Body of pancreas (tissue), 4 donors: Measurements from ENCODE around the gene NANOS1. TPM values are rescaled to one million over a fixed set of nuclear protein-coding genes. Genes with fewer than 3 reads are reported as not detected.

Experiments
- ATAC-seq: fragments of 150-250 bp; one replicate; pipeline ENCODE4 v1.9.1; 2016
- DNase-seq, 4 donors: peaks; one replicate each; pipeline ENCODE4 v3.0.0-alpha.2; 2019
- H3K27ac ChIP-seq, 4 donors: fragments of 200-600 bp; sonication (generic); 1 replicate in 3 of 4; 2 replicates in 1 of 4; pipeline versions ENCODE4 v1.5.1 to v1.6.1; 2016 to 2019; ENCODE audit warnings: mild to moderate bottlenecking in 1 of 4, mixed read lengths in 1 of 4, moderate library complexity in 1 of 4
- H3K27me3 ChIP-seq, 2 donors: fragments of 200-600 bp; sonication (generic); one replicate each; pipeline ENCODE4 v1.6.0; 2016; ENCODE audit warnings: mild to moderate bottlenecking in 1 of 2
- H3K36me3 ChIP-seq, 2 donors: fragments of 200-600 bp; sonication (generic); replicated peaks in 1 of 2; 2 replicates each; pipeline ENCODE4 v1.5.1; 2016; ENCODE audit warnings: low read depth in 2 of 2; ENCODE audit not compliant: insufficient read depth in 1 of 2
- H3K4me1 ChIP-seq: fragments of 200-600 bp; sonication (generic); one replicate; pipeline ENCODE4 v1.6.0; 2016
- H3K4me3 ChIP-seq, 2 donors: fragments of 200-600 bp; sonication (generic); 1 replicate in 1 of 2; 2 replicates in 1 of 2; pipeline ENCODE4 v1.5.1; 2016 to 2019
- H3K9me3 ChIP-seq, 3 donors: fragments of 200-600 bp; sonication (generic); 1 replicate in 2 of 3; 2 replicates in 1 of 3; pipeline ENCODE4 v1.5.1; 2016
- POLR2A ChIP-seq, 3 donors: fragments of 450-650 bp; IDR thresholded peaks; one replicate each; pipeline ENCODE4 v1.6.1; 2016; ENCODE audit warnings: antibody characterized with exemption in 3 of 3, mild to moderate bottlenecking in 2 of 3
- WGBS, 2 donors: methylation state at CpG; one replicate each; pipeline ENCODE4 v1.1.5; 2017; 5-methylcytosine and 5-hydroxymethylcytosine counted together
- intact Hi-C: fragments of 100-400 bp; cut with DNase I; formaldehyde crosslinking; loops from one replicate; pipeline ENCODE4 v1.15.1; 2023
- total RNA-seq, 2 donors: library from RNA; depleted of rRNA; stranded (reverse); fragments of >200 nt; gene quantifications; one replicate each; pipeline ENCODE4 v1.1.0, GENCODE V29; 2016
- TF ChIP-seq, protein P1 (sequence below), 7 experiments: fragments of 450-650 bp in 4 of 7; fragments of 200-600 bp in 3 of 7; sonication (generic) in 3 of 7; IDR thresholded peaks; one replicate each; pipeline ENCODE4 v1.5.1; 2016 to 2019; ENCODE audit warnings: antibody characterized with exemption in 7 of 7

NANOS1 gene
- total RNA-seq, 2 donors from 2014 or later: 4.4 to 9.9 TPM

DNA sequence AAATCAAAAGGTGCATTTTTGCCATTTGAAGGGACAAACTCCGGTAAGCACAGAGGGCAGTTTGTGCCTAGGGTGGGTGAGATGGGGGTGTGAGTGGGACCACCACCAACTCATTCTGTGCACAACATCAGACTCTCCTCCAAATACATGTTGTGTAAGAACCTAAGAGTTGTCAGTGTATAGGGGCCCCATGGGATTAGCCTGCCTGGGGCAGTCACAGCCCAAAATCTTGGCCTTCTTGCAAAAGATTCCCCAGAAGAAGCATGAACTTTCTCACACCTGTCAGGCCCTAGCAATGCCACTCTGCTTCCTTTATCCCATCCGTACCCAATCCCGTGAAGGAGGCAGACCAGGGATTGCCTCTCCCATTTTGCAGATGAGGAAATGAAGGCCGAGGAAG, 47.1 kb upstream of the NANOS1 start:
- WGBS, 2 donors: 81 to 83% methylated on average over 4 of the region's 4 CpGs

DNA sequence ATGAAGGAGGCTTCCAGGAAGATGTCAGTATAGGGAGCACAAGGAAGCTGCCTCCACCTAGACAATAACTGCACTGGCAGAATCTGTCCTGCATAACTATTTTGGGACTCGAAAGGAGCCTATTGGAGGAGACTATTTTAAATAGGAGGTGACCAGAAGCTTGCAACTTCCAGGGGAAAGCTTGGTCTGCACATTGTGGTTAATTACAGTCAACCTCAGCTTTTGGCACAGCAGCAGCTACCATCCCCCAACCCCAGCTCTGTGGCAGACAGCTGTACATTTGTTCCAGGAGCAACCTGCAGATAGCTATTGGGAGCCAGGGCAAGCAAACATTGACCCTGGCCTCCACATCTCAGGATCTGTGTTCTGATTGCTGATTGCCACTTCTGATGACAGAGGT, 46.3 kb upstream of the NANOS1 start:
- no peak for DNase-seq
- WGBS, 2 donors: 75 to 83% methylated on average over 1 of the region's 1 CpG
- Histone ChIP-seq H3K36me3 (no peaks in the 10 kb centered on the region), H3K27me3 (no peaks in the 10 kb centered on the region), H3K4me1 (no peaks in the 10 kb centered on the region), H3K9me3 (no peaks in the 10 kb centered on the region), H3K4me3 (no peak overlapping the region), H3K27ac (no peak overlapping the region)
- ATAC-seq: no peak
- intact Hi-C loops: no loop called here
- no peak for TF ChIP-seq POLR2A (IDR thresholded peaks at IDR 0.05)
- TF ChIP-seq, protein P1, sequence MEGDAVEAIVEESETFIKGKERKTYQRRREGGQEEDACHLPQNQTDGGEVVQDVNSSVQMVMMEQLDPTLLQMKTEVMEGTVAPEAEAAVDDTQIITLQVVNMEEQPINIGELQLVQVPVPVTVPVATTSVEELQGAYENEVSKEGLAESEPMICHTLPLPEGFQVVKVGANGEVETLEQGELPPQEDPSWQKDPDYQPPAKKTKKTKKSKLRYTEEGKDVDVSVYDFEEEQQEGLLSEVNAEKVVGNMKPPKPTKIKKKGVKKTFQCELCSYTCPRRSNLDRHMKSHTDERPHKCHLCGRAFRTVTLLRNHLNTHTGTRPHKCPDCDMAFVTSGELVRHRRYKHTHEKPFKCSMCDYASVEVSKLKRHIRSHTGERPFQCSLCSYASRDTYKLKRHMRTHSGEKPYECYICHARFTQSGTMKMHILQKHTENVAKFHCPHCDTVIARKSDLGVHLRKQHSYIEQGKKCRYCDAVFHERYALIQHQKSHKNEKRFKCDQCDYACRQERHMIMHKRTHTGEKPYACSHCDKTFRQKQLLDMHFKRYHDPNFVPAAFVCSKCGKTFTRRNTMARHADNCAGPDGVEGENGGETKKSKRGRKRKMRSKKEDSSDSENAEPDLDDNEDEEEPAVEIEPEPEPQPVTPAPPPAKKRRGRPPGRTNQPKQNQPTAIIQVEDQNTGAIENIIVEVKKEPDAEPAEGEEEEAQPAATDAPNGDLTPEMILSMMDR (IDR thresholded peaks at IDR 0.05): no peak

More for the DNA sequence above, 47.1 kb upstream of the NANOS1 start:
- Histone ChIP-seq H3K4me3 (no peak overlapping the region), H3K27ac (no peak overlapping the region), H3K36me3 (no peaks in the 10 kb centered on the region), H3K27me3 (no peaks in the 10 kb centered on the region), H3K4me1 (no peaks in the 10 kb centered on the region), H3K9me3 (no peaks in the 10 kb centered on the region)
- no peak for TF ChIP-seq POLR2A (IDR thresholded peaks at IDR 0.05)
- TF ChIP-seq, protein P1 (IDR thresholded peaks at IDR 0.05): no peak
- intact Hi-C loops: no loop called here
- ATAC-seq: no peak
- DNase-seq: no peak

DNA sequence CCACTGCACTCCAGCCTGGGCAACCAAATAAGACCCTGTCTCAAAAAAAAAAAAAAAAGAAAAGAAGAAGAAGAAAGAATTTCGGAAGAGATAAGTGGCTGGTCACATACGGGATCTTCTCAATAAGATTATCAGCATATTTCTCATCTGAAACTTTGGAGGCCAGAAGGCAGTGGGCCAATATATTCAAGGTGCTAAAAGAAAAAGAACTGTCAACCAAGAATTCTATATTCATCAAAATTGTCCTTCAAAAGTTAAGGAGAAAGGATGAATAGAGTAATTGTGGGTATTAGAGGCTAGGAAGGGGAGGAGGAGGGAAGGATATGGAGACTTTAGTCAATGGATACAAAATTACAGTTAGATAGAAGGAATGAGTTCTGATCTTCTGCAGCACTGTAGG, 43.9 kb upstream of the NANOS1 start:
- Histone ChIP-seq H3K27ac (no peak overlapping the region), H3K4me3 (no peak overlapping the region), H3K4me1 (no peaks in the 10 kb centered on the region), H3K9me3 (no peaks in the 10 kb centered on the region), H3K36me3 (no peaks in the 10 kb centered on the region), H3K27me3 (no peaks in the 10 kb centered on the region)
- no peak for ATAC-seq
- no peak for DNase-seq
- TF ChIP-seq, protein P1 (IDR thresholded peaks at IDR 0.05): no peak
- TF ChIP-seq POLR2A (IDR thresholded peaks at IDR 0.05): no peak
- 61 to 74% methylated on average over 2 of the region's 2 CpGs for WGBS, 2 donors
- intact Hi-C loops: no loop called here

DNA sequence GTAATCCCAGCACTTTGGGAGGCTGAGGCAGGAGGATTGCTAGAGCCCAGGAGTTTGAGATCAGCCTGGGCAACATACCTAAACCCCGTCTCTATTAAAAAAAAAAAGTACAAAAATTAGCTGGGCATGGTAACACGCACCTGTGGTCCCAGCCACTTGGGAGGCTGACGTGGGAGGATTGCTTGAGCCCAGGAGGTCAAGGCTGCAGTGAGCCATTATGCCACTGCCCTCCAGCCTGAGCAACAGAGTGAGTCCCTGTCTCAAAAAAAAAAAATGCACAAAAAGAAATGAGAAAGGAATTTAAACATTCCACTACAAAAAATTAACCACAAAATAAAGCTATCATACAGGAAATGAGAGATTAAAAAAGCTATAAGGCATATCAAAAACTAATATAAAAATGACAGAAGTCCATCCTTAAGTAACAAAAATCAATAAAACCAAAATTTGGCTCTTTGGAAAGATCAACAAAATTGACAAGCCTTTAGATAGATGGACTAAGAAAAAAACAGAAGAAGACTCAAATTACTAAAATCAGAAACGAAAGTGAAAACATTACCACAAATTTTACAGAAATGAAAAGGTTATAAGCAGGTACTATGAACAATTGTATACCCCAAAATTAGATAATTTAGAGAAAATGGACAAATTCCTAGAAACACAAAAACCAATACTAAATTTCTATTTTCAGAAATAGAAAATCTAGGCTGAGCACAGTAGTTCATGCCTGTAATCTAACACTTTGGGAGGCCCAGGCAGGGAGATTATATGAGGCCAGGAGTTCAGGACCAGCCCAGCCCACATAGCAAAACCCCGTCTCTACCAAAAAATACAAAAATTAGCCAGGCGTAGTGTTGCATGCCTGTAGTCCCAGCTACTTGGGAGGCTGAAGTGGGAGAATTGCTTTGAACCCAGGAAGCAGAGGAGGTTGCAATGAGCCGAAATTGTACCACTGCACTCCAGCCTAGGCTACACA, 42.4 kb upstream of the NANOS1 start:
- no peak for TF ChIP-seq POLR2A (IDR thresholded peaks at IDR 0.05)
- TF ChIP-seq, protein P1 (IDR thresholded peaks at IDR 0.05): no peak
- DNase-seq (no peak), ATAC-seq (no peak)
- intact Hi-C loops: no loop called here
- Histone ChIP-seq H3K4me3 (no peak overlapping the region), H3K27ac (no peak overlapping the region), H3K27me3 (no peaks in the 10 kb centered on the region), H3K9me3 (no peaks in the 10 kb centered on the region), H3K36me3 (no peaks in the 10 kb centered on the region), H3K4me1 (no peaks in the 10 kb centered on the region)
- WGBS, 2 donors: 61 to 69% methylated on average over 7 of the region's 7 CpGs
